ENCODE results near the gene SSBP3.
"Not testable (repeated sequence)": the region's sequence is repeated elsewhere in the genome, so short reads cannot be mapped to it uniquely, and the experiment has no call there.

The SSBP3 gene

DNA sequence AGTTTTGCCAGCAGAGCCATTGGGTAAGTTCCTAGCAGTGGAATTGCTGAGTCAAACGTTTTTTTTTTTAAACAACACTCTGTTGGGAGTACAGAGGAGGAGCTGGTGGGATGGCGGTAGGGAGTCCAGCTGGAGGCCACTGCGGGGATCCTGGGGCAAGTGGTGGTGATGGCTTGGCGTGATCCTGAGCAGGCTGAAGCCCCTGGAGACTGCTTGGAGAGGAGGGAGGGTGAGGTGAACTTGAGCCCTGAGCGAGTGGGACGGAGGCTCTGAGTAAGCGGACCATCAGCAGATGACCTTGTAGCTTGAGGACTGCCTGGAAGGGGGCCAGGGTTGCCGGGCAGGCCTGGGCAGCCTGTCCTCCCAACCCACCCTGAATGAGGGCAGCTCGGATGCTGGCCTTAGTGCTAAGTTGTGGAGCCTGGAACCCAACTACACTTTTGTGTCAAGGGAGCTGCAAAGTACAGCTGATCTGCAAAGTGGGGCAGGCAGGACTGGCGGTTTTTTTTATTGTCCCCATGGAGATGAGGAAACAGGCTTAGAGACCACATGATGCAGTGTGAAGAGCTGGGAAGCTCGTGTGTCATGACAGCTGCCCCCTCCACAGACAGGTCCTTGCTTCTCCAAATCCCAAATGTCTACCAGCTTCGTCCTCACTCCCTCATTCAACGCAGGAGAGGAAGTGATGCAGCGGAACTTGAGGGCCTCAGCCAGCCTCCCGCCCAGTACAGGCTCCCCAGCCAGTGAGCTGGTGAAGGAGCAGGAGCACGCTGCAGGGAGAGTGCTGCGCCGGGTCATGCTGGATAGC, 186.0 kb downstream of the SSBP3 start:
- DNase-seq (ENCODE audit: low spot score), result peak; percentile 85

- DNase-seq (ENCODE audit: low spot score), result no peak
Observed at GRCh38 chr1:54219688-54220003, 186.5 kb downstream of the SSBP3 start.

DNA sequence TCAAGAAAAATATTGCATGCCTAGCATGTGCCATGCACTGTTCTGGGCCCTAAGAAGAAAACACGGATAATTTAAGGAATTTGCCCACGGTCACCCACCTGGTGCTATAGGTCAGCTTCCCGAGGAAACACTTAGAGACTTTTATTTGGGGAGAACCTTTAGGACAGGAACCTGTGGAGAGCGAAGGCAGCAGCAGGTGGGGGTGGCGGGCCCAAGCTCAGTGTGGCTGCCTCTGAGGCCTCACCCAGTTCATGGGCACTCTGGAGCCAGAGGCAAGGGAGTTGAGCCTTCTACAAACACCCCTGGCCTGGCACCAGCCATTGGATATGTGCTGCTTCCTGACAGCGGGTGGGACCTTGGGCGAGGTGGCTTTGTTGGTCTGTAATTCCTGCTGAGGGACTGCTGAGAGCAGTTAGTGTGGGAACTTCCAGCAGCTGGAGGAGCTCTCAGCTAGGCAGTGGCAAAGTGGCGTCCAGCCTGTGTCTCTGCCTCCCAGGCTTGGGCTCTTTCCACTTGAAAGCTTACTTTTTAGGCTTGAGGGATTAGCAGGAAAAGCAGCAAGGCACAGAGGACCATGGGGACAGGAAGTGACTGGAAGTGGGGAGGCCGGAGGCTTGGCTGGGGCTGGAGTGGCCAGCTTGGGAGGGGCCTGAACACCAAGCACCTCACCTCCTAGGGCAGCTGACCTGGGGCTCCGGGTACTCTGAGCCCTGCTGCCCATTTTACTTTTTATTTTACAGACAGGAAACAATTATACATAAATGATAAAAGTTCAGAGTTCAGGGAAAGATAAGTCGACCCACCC, 187.1 kb downstream of the SSBP3 start:
- DNase-seq (ENCODE audit: low spot score), result no peak

DNA sequence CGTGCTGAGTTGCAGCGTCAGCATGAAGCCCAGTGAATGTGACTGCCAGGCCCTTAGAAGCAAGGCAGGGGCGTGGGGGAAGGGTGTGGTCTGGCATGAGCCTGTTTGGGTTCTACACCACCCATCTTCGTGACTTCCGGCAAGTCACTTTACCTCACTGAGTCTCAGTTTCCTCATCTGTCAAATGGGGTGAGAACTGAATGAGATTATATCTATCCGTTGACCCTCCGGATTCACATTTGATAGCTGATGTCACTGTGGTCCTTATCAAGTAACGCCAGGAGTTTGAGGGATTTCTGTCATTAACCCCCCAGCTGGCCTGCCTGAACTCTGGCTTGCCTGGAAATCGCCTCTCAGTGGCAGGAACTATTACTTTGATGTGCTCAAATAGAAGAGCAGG, 190.7 kb downstream of the SSBP3 start:
- no peak for DNase-seq (ENCODE audit: low spot score)

GRCh38 chr1:54212872-54213271, 193.3 kb downstream of the SSBP3 start:
- DNase-seq (ENCODE audit: low spot score), result no peak

DNA sequence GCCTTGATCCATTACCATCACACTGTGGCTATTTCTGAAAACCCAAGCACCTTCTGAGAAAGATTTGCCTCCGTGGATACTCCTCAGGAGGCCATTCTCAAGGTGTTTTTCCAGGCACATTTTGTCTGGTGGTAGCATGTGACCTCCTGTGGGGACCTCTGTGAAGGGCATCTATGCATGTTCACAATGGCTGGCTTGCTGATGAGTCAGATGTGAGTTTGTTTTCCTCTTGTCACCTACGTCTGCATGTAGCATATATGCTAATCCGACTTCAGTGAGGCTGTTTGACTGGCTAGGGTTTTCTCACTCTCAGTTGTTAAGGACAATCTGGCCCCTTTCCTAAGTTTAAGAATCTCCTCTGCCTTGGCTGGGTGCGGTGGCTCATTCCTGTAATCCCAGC, 198.3 kb downstream of the SSBP3 start:
- not testable (repeated sequence) for DNase-seq (ENCODE audit: low spot score)

GRCh38 chr1:54207287-54207686, 198.9 kb downstream of the SSBP3 start:
- no peak for DNase-seq (ENCODE audit: low spot score)

- no peak for DNase-seq (ENCODE audit: low spot score)
Observed at GRCh38 chr1:54204199-54204598, 202.0 kb downstream of the SSBP3 start.

DNA sequence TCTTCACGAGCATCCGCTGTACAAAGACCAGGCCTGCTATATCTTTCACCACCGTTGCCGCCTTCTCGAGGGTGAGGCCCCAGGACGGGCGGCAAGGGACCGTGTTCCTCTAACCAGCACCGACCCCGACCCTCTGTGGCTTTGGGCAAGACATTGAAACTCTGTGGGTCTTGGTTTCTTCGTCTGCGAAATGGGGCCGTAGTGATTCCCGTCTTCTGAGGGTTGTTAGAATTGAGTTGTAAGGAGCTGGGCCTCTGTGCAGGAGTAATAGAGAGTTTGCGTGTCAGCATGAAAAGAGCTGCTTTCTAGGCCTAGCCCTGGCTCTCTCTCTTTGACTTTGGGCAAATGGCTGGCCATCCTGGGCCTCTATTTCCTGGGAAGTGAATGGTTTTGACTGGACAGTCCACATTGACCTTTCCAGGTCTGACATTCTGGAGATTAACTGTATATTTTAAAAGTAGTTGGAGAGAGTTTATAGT, 205.6 kb downstream of the SSBP3 start:
- DNase-seq (ENCODE audit: low spot score), result no peak

DNA sequence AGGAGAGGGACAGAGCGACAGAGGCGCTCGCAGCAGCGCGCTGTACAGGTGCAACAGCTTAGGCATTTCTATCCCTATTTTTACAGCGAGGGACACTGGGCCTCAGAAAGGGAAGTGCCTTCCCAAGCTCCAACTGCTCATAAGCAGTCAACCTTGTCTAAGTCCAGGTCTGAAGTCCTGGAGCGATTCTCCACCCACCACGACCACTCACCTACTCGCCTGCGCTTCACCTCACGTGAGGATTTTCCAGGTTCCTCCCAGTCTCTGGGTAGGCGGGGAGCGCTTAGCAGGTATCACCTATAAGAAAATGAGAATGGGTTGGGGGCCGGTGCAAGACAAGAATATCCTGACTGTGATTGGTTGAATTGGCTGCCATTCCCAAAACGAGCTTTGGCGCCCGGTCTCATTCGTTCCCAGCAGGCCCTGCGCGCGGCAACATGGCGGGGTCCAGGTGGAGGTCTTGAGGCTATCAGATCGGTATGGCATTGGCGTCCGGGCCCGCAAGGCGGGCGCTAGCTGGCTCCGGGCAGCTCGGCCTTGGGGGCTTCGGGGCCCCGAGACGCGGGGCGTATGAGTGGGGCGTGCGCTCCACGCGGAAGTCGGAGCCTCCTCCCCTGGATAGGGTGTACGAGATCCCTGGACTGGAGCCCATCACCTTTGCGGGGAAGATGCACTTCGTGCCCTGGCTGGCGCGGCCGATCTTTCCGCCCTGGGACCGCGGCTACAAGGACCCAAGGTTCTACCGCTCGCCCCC, 206.3 kb downstream of the SSBP3 start, which contains the start of the genes CYB5RL and MRPL37:
CYB5RL (minus strand) TSS at position 266 of the 754 bp plus-strand sequence. CDS start 4,414 bp downstream, outside the sequence.
MRPL37 (plus strand) TSS at position 403 of the 754 bp plus-strand sequence; CDS start at position 480, 77 bp downstream.
- DNase-seq (ENCODE audit: low spot score), result peak; percentile 95

GRCh38 chr1:54199151-54199764, 206.9 kb downstream of the SSBP3 start:
- DNase-seq (ENCODE audit: low spot score), result no peak

GRCh38 chr1:54193453-54193852, 212.7 kb downstream of the SSBP3 start:
- no peak for DNase-seq (ENCODE audit: low spot score)

- no peak for DNase-seq (ENCODE audit: low spot score)
Observed at GRCh38 chr1:54191525-54191924, 214.7 kb downstream of the SSBP3 start.

- no peak for DNase-seq (ENCODE audit: low spot score)
Observed at GRCh38 chr1:54190526-54190925, 215.7 kb downstream of the SSBP3 start.

DNA sequence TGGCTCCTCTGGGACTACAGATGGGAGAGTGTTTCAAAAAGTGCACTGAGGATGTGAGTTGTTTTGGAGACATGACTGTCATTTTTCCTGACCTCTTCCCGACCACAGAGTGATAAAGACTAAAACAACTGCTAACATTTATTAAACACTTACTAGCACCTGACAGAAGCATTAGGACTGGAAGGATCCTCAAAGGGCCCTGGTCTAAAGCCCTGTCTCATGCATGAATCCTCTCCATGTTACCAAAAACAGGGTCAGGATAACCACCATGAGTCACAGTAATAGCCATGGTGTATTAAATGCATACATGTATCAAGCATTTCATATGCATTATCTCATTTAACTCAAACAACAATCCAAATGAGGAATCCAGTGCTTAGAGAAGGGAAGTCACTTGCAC, 217.9 kb downstream of the SSBP3 start:
- no peak for DNase-seq (ENCODE audit: low spot score)

DNA sequence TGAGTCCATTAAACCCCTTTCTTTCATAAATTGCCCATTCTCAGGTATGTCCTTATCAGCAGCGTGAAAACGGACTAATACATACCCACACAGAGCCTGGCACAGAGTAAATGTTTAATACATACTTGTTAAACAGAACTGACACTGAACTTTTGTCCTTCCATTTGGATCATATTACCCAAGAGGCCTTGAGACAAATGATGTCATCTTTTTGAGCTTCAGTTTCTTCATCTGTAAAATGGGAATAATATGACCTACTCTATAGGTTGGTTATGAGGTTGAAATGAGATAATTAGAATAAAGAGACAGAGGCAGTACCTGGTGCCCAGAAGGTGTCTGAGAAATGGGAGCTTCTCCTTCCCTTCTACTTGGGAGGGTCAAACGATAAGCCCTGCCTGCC, 220.1 kb downstream of the SSBP3 start:
- DNase-seq (ENCODE audit: low spot score), result no peak

DNA sequence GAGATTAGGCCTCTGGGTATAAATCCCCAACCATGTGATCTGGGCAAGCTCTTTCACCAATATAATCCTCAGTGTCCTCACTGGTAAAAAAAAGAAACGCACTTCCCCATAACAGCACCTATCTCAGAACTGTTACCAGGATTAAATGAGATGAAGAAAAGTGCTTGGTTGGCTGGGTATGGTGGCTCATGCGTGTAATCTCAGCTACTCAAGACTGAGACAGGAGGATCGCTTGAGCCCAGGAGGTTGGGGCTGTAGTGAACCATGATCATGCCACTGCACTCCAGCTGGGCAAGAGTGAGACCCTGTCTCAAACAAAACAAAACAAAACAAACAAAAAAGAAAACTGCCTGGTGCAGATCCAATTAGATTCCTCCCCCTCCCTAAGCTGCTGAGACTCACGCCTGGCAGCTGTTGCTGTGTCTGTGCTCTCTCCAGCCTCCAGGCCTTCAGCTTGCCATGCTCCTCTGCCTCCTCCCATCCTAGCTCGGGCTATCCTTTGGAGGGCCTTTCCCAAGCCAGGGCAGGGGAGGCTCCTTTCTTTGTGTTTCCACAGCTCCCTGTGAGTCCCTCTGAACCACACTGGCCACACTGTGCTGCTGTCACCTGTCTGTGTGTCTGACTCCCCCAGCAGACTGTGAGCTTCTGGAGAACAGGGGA, 225.4 kb downstream of the SSBP3 start:
- DNase-seq (ENCODE audit: low spot score), result no peak

GRCh38 chr1:54178296-54179070, 227.7 kb downstream of the SSBP3 start:
- no peak for DNase-seq (ENCODE audit: low spot score)

- DNase-seq (ENCODE audit: low spot score), result no peak
Observed at GRCh38 chr1:54177726-54178125, 228.5 kb downstream of the SSBP3 start.

- DNase-seq (ENCODE audit: low spot score), result no peak
Observed at GRCh38 chr1:54176621-54177327, 229.4 kb downstream of the SSBP3 start.

Data from Ammon's horn (tissue), 1 donor.